ENCODE data around the gene AQP3.

The AQP3 gene

GRCh38 chr9:33443464-33444154 lies 3.8 kb downstream of the AQP3 start:
- Histone ChIP-seq H3K36me3 (ENCODE audit: insufficient read depth, low read length) (no peaks in the 10 kb centered on the region), H3K4me3 (ENCODE audit: low read length) (no peak overlapping the region)

GRCh38 chr9:33443047-33443446 lies 4.3 kb downstream of the AQP3 start:
- Histone ChIP-seq H3K9me3 (ENCODE audit: low read length) (no peaks in the 10 kb centered on the region), H3K27me3 (ENCODE audit: insufficient read depth, low read length) (peaks cover 26% of the 10 kb centered on the region), H3K4me1 (ENCODE audit: insufficient read depth, low read length) (peaks cover 14% of the 10 kb centered on the region), H3K4me3 (ENCODE audit: low read length) (no peak overlapping the region), H3K36me3 (ENCODE audit: insufficient read depth, low read length) (no peaks in the 10 kb centered on the region), H2AFZ (ENCODE audit: low read depth, low read length) (no peak overlapping the region)

More at GRCh38 chr9:33443464-33444154, 3.8 kb downstream of the AQP3 start:
- Histone ChIP-seq H3K4me1 (ENCODE audit: insufficient read depth, low read length) (peaks cover 14% of the 10 kb centered on the region), H3K27me3 (ENCODE audit: insufficient read depth, low read length) (peaks cover 28% of the 10 kb centered on the region), H2AFZ (ENCODE audit: low read depth, low read length) (no peak overlapping the region), H3K9me3 (ENCODE audit: low read length) (no peaks in the 10 kb centered on the region)

- peaks cover 9% of the 10 kb centered on the region for H3K4me1 ChIP-seq (ENCODE audit: insufficient read depth, low read length)
- H2AFZ ChIP-seq (ENCODE audit: low read depth, low read length): no peak overlapping the region
- peaks cover 25% of the 10 kb centered on the region for H3K27me3 ChIP-seq (ENCODE audit: insufficient read depth, low read length)
- H3K9me3 ChIP-seq (ENCODE audit: low read length): no peaks in the 10 kb centered on the region
- no peaks in the 10 kb centered on the region for H3K36me3 ChIP-seq (ENCODE audit: insufficient read depth, low read length)
- H3K4me3 ChIP-seq (ENCODE audit: low read length): no peak overlapping the region
These were observed 5.3 kb downstream of the AQP3 start for GRCh38 chr9:33442125-33442524.

- peaks cover 17% of the 10 kb centered on the region for H3K27me3 ChIP-seq (ENCODE audit: insufficient read depth, low read length)
- no peak overlapping the region for H3K4me3 ChIP-seq (ENCODE audit: low read length)
- H3K4me1 ChIP-seq (ENCODE audit: insufficient read depth, low read length): no peaks in the 10 kb centered on the region
- no peak overlapping the region for H2AFZ ChIP-seq (ENCODE audit: low read depth, low read length)
- no peaks in the 10 kb centered on the region for H3K36me3 ChIP-seq (ENCODE audit: insufficient read depth, low read length)
- H3K9me3 ChIP-seq (ENCODE audit: low read length): no peaks in the 10 kb centered on the region
These were observed 6.8 kb downstream of the AQP3 start for GRCh38 chr9:33440609-33441008.

GRCh38 chr9:33440204-33440603 lies 7.2 kb downstream of the AQP3 start:
- Histone ChIP-seq H3K27me3 (ENCODE audit: insufficient read depth, low read length) (peaks cover 14% of the 10 kb centered on the region), H3K9me3 (ENCODE audit: low read length) (no peaks in the 10 kb centered on the region), H3K4me3 (ENCODE audit: low read length) (no peak overlapping the region), H3K36me3 (ENCODE audit: insufficient read depth, low read length) (no peaks in the 10 kb centered on the region), H2AFZ (ENCODE audit: low read depth, low read length) (no peak overlapping the region), H3K4me1 (ENCODE audit: insufficient read depth, low read length) (no peaks in the 10 kb centered on the region)

GRCh38 chr9:33439731-33440130 lies 7.7 kb downstream of the AQP3 start:
- no peak overlapping the region for H2AFZ ChIP-seq (ENCODE audit: low read depth, low read length)
- H3K4me1 ChIP-seq (ENCODE audit: insufficient read depth, low read length): no peaks in the 10 kb centered on the region
- peaks cover 10% of the 10 kb centered on the region for H3K27me3 ChIP-seq (ENCODE audit: insufficient read depth, low read length)
- H3K9me3 ChIP-seq (ENCODE audit: low read length): no peaks in the 10 kb centered on the region
- H3K4me3 ChIP-seq (ENCODE audit: low read length): no peak overlapping the region
- H3K36me3 ChIP-seq (ENCODE audit: insufficient read depth, low read length): no peaks in the 10 kb centered on the region

GRCh38 chr9:33438926-33439680 lies 8.3 kb downstream of the AQP3 start:
- Histone ChIP-seq H3K4me3 (ENCODE audit: low read length) (no peak overlapping the region), H3K27me3 (ENCODE audit: insufficient read depth, low read length) (peaks cover 9% of the 10 kb centered on the region), H3K36me3 (ENCODE audit: insufficient read depth, low read length) (no peaks in the 10 kb centered on the region), H3K4me1 (ENCODE audit: insufficient read depth, low read length) (no peaks in the 10 kb centered on the region), H3K9me3 (ENCODE audit: low read length) (no peaks in the 10 kb centered on the region), H2AFZ (ENCODE audit: low read depth, low read length) (no peak overlapping the region)

GRCh38 chr9:33437898-33438297 lies 9.5 kb downstream of the AQP3 start:
- H2AFZ ChIP-seq (ENCODE audit: low read depth, low read length): no peak overlapping the region
- no peaks in the 10 kb centered on the region for H3K9me3 ChIP-seq (ENCODE audit: low read length)
- H3K4me3 ChIP-seq (ENCODE audit: low read length): no peak overlapping the region

GRCh38 chr9:33437205-33437604 lies 10.2 kb downstream of the AQP3 start:
- no peaks in the 10 kb centered on the region for H3K9me3 ChIP-seq (ENCODE audit: low read length)
- no peak overlapping the region for H3K4me3 ChIP-seq (ENCODE audit: low read length)
- no peaks in the 10 kb centered on the region for H3K36me3 ChIP-seq (ENCODE audit: insufficient read depth, low read length)
- no peak overlapping the region for H2AFZ ChIP-seq (ENCODE audit: low read depth, low read length)
- peaks cover 3% of the 10 kb centered on the region for H3K27me3 ChIP-seq (ENCODE audit: insufficient read depth, low read length)
- H3K4me1 ChIP-seq (ENCODE audit: insufficient read depth, low read length): no peaks in the 10 kb centered on the region

More at GRCh38 chr9:33437898-33438297, 9.5 kb downstream of the AQP3 start:
- Histone ChIP-seq H3K27me3 (ENCODE audit: insufficient read depth, low read length) (peaks cover 3% of the 10 kb centered on the region), H3K36me3 (ENCODE audit: insufficient read depth, low read length) (no peaks in the 10 kb centered on the region), H3K4me1 (ENCODE audit: insufficient read depth, low read length) (no peaks in the 10 kb centered on the region)

GRCh38 chr9:33436445-33436844 lies 10.9 kb downstream of the AQP3 start:
- Histone ChIP-seq H3K9me3 (ENCODE audit: low read length) (no peaks in the 10 kb centered on the region), H3K4me1 (ENCODE audit: insufficient read depth, low read length) (no peaks in the 10 kb centered on the region), H2AFZ (ENCODE audit: low read depth, low read length) (no peak overlapping the region), H3K4me3 (ENCODE audit: low read length) (no peak overlapping the region), H3K27me3 (ENCODE audit: insufficient read depth, low read length) (peaks cover 3% of the 10 kb centered on the region), H3K36me3 (ENCODE audit: insufficient read depth, low read length) (no peaks in the 10 kb centered on the region)

- no peaks in the 10 kb centered on the region for H3K9me3 ChIP-seq (ENCODE audit: low read length)
- no peak overlapping the region for H3K4me3 ChIP-seq (ENCODE audit: low read length)
- H3K4me1 ChIP-seq (ENCODE audit: insufficient read depth, low read length): no peaks in the 10 kb centered on the region
- no peaks in the 10 kb centered on the region for H3K36me3 ChIP-seq (ENCODE audit: insufficient read depth, low read length)
- peaks cover 3% of the 10 kb centered on the region for H3K27me3 ChIP-seq (ENCODE audit: insufficient read depth, low read length)
- no peak overlapping the region for H2AFZ ChIP-seq (ENCODE audit: low read depth, low read length)
These were observed 11.5 kb downstream of the AQP3 start for GRCh38 chr9:33435821-33436277.

GRCh38 chr9:33434317-33435105 lies 12.9 kb downstream of the AQP3 start:
- Histone ChIP-seq H3K36me3 (ENCODE audit: insufficient read depth, low read length) (no peaks in the 10 kb centered on the region), H3K4me1 (ENCODE audit: insufficient read depth, low read length) (no peaks in the 10 kb centered on the region), H2AFZ (ENCODE audit: low read depth, low read length) (no peak overlapping the region), H3K27me3 (ENCODE audit: insufficient read depth, low read length) (peaks cover 3% of the 10 kb centered on the region), H3K9me3 (ENCODE audit: low read length) (no peaks in the 10 kb centered on the region), H3K4me3 (ENCODE audit: low read length) (no peak overlapping the region)

GRCh38 chr9:33433871-33434270 lies 13.5 kb downstream of the AQP3 start:
- H3K4me1 ChIP-seq (ENCODE audit: insufficient read depth, low read length): no peaks in the 10 kb centered on the region
- H2AFZ ChIP-seq (ENCODE audit: low read depth, low read length): no peak overlapping the region
- H3K27me3 ChIP-seq (ENCODE audit: insufficient read depth, low read length): peaks cover 3% of the 10 kb centered on the region
- H3K9me3 ChIP-seq (ENCODE audit: low read length): no peaks in the 10 kb centered on the region
- no peak overlapping the region for H3K4me3 ChIP-seq (ENCODE audit: low read length)
- H3K36me3 ChIP-seq (ENCODE audit: insufficient read depth, low read length): no peaks in the 10 kb centered on the region

All from neuron (in vitro differentiated cells).